HG03060 (cell line): ENCODE data around the gene CHPF.

Experiments used
- ATAC-seq: cut with Tn5 transposase; IDR thresholded peaks from one replicate; pipeline ENCODE4 v1.9.1; 2021; ENCODE audit warnings: low read depth, moderate number of reproducible peaks; ENCODE audit not compliant: unreplicated experiment

Gene CHPF

GRCh38 chr2:219567791-219568361 lies 24.3 kb upstream of the CHPF start:
- ATAC-seq: no peak

- ATAC-seq: no peak
Observed at GRCh38 chr2:219567131-219567530, 23.5 kb upstream of the CHPF start.

- no peak for ATAC-seq
Observed at GRCh38 chr2:219566640-219567039, 23.0 kb upstream of the CHPF start.

- ATAC-seq: no peak
Observed at GRCh38 chr2:219565130-219566080, 21.8 kb upstream of the CHPF start.

GRCh38 chr2:219563271-219563928 lies 19.8 kb upstream of the CHPF start:
- ATAC-seq: no peak

- no peak for ATAC-seq
Observed at GRCh38 chr2:219562049-219563020, 18.7 kb upstream of the CHPF start.

GRCh38 chr2:219561179-219562048 lies 17.8 kb upstream of the CHPF start:
- ATAC-seq: no peak

- ATAC-seq: no peak
Observed at GRCh38 chr2:219560893-219561178, 17.2 kb upstream of the CHPF start.

GRCh38 chr2:219560037-219560892 lies 16.7 kb upstream of the CHPF start:
- no peak for ATAC-seq

GRCh38 chr2:219559156-219559915 lies 15.7 kb upstream of the CHPF start:
- no peak for ATAC-seq

GRCh38 chr2:219557791-219558785 lies 14.5 kb upstream of the CHPF start:
- ATAC-seq: no peak

- ATAC-seq: no peak
Observed at GRCh38 chr2:219557320-219557719, 13.7 kb upstream of the CHPF start.

- no peak for ATAC-seq
Observed at GRCh38 chr2:219556413-219556812, 12.8 kb upstream of the CHPF start.

- ATAC-seq: no peak
Observed at GRCh38 chr2:219555956-219556355, 12.3 kb upstream of the CHPF start.

- no peak for ATAC-seq
Observed at GRCh38 chr2:219554350-219554749, 10.7 kb upstream of the CHPF start.

GRCh38 chr2:219553463-219553963 lies 9.9 kb upstream of the CHPF start:
- ATAC-seq: no peak

GRCh38 chr2:219553168-219553417 lies 9.5 kb upstream of the CHPF start:
- no peak for ATAC-seq
